ENCODE data around the gene CCNL1. TPM values are rescaled to one million over a fixed set of nuclear protein-coding genes. Genes with fewer than 3 reads are reported as not detected.
A peak's percentile ranks its signal among the peaks of the same experiment; 100 is the strongest.

The CCNL1 gene
- total RNA-seq, 4 donors from 2014 or later, result 309 to 477 (median 414) TPM

- TF ChIP-seq, protein P1, sequence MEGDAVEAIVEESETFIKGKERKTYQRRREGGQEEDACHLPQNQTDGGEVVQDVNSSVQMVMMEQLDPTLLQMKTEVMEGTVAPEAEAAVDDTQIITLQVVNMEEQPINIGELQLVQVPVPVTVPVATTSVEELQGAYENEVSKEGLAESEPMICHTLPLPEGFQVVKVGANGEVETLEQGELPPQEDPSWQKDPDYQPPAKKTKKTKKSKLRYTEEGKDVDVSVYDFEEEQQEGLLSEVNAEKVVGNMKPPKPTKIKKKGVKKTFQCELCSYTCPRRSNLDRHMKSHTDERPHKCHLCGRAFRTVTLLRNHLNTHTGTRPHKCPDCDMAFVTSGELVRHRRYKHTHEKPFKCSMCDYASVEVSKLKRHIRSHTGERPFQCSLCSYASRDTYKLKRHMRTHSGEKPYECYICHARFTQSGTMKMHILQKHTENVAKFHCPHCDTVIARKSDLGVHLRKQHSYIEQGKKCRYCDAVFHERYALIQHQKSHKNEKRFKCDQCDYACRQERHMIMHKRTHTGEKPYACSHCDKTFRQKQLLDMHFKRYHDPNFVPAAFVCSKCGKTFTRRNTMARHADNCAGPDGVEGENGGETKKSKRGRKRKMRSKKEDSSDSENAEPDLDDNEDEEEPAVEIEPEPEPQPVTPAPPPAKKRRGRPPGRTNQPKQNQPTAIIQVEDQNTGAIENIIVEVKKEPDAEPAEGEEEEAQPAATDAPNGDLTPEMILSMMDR (IDR thresholded peaks at IDR 0.05), result no peak
- TF ChIP-seq POLR2A (IDR thresholded peaks at IDR 0.05), result no peak
- peak overlapping the region in 3 of 4 donors; percentile 79 to 94 (median 92) for H3K27ac ChIP-seq
Observed at GRCh38 chr3:157131861-157132260, 28.1 kb downstream of the CCNL1 start.

GRCh38 chr3:157130467-157131251, 29.3 kb downstream of the CCNL1 start:
- DNase-seq, result peak; percentile 74 to 92 (median 91)
- no peaks in the 10 kb centered on the region for H3K36me3 ChIP-seq
- no peaks in the 10 kb centered on the region for H3K27me3 ChIP-seq
- H3K9me3 ChIP-seq, result no peaks in the 10 kb centered on the region
- H3K4me1 ChIP-seq, result peaks cover 9 to 58% (median 17%) of the 10 kb centered on the region in 4 donors
- peak overlapping the region; percentile 77 to 94 (median 86) for H3K27ac ChIP-seq
- TF ChIP-seq, protein P1 (IDR thresholded peaks at IDR 0.05), result peak; percentile 50 to 78 (median 70)
- peak in 1 of 2 donors; percentile 66 for TF ChIP-seq POLR2A (IDR thresholded peaks at IDR 0.05)
- peak overlapping the region in 1 of 4 donors; percentile 9 for H3K4me3 ChIP-seq

More at GRCh38 chr3:157131861-157132260, 28.1 kb downstream of the CCNL1 start:
- Histone ChIP-seq H3K9me3 (no peaks in the 10 kb centered on the region), H3K27me3 (no peaks in the 10 kb centered on the region), H3K4me3 (no peak overlapping the region), H3K4me1 (peaks cover 9 to 63% (median 19%) of the 10 kb centered on the region in 4 donors), H3K36me3 (no peaks in the 10 kb centered on the region)
- no peak for DNase-seq

- H3K9me3 ChIP-seq, result no peaks in the 10 kb centered on the region
- peak overlapping the region in 1 of 4 donors; percentile 9 for H3K4me3 ChIP-seq
- peaks cover 9 to 52% (median 15%) of the 10 kb centered on the region in 4 donors for H3K4me1 ChIP-seq
- TF ChIP-seq, protein P1 (IDR thresholded peaks at IDR 0.05), result no peak
- peak in 1 of 2 donors; percentile 21 for TF ChIP-seq POLR2A (IDR thresholded peaks at IDR 0.05)
- DNase-seq, result peak in 1 of 3 donors; percentile 64
- no peaks in the 10 kb centered on the region for H3K36me3 ChIP-seq
- H3K27ac ChIP-seq, result peak overlapping the region; percentile 77 to 94 (median 86)
- no peaks in the 10 kb centered on the region for H3K27me3 ChIP-seq
Observed at GRCh38 chr3:157129803-157130466, 30.0 kb downstream of the CCNL1 start.

- TF ChIP-seq, protein P1 (IDR thresholded peaks at IDR 0.05), result no peak
- no peak for TF ChIP-seq POLR2A (IDR thresholded peaks at IDR 0.05)
- Histone ChIP-seq H3K9me3 (no peaks in the 10 kb centered on the region), H3K36me3 (no peaks in the 10 kb centered on the region), H3K27ac (peak overlapping the region; percentile 77 to 94 (median 86)), H3K27me3 (no peaks in the 10 kb centered on the region), H3K4me3 (no peak overlapping the region), H3K4me1 (peaks cover 9 to 46% (median 15%) of the 10 kb centered on the region in 4 donors)
- DNase-seq, result peak; percentile 64 to 85 (median 76)
Observed at GRCh38 chr3:157128771-157129681, 30.9 kb downstream of the CCNL1 start.

Measured in Peyer's patch (tissue), 4 donors.